T-helper 1 cell (primary cell): ENCODE results near the gene ZNF773.
"Not testable (repeated sequence)": the region's sequence is repeated elsewhere in the genome, so short reads cannot be mapped to it uniquely, and the experiment has no call there.

Source experiments
- DNase-seq, 5 donors: peaks; one replicate each; pipeline ENCODE4 v3.0.0-alpha.2; 2012 to 2020
- total RNA-seq, 4 donors: gene quantifications; one replicate each; lab custom pipeline; 2026; lab: John Stamatoyannopoulos, UW

ZNF773 gene
- total RNA-seq, result 4.3 to 10.3 (median 7.4) reads per million in 4 donors

GRCh38 chr19:57499680-57500395, at the start of gene ZNF773:
TSS of gene ZNF773 (plus strand) at chr19:57499938. CDS start at chr19:57500081, 143 bp downstream.
- DNase-seq, result peak; percentile 86 to 97 (median 94)

DNA sequence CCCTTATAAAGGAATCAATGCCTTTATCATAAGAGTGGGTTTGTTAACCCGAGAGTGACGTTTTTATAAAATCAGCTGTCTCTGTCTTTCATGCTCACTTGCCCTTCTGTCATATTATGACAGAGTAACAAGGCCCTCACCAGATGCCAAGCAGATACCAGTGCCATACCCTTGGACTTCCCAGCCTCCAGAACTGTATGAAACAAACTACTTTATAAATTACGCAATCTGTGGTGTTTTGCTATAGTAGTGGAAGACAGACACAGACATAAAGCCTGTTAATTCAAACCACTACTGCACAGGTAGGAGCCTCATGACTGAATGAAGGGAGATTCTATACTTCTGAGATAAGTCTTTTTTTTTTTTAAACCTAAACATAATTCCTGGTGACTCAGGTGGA, 47.4 kb upstream of the ZNF773 start:
- no peak for DNase-seq

- DNase-seq, result peak in 1 of 5 donors; percentile 32
These were observed 33.9 kb upstream of the ZNF773 start for GRCh38 chr19:57465680-57466381.

DNA sequence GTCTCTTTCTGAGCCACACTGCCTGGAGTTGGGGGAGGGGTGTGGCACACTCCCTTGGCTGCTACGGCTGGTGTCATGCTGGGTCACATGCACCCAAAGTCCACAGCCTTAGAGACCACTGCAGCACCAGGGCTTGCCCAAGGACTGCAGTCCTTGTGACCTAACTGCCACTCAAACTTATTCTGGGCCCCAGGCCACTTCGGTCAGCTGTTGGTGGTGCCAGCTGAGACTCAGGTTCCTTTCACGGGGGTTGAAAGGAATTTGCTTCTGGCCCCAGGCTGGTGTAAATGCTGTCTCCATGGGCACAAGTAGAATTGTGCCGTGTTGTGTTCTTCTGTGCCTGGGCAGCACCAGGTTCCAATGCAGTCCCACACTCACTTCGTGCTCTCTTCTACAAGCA, 33.2 kb upstream of the ZNF773 start:
- no peak for DNase-seq

- no peak for DNase-seq
These were observed 26.1 kb upstream of the ZNF773 start for GRCh38 chr19:57473646-57474045.

- DNase-seq, result peak; percentile 74 to 91 (median 86)
These were observed 22.3 kb upstream of the ZNF773 start, which contains the start of gene ZNF772 for GRCh38 chr19:57477191-57478008. TSS of gene ZNF772 (minus strand) at chr19:57477566. CDS start at chr19:57477309, 257 bp downstream.

DNA sequence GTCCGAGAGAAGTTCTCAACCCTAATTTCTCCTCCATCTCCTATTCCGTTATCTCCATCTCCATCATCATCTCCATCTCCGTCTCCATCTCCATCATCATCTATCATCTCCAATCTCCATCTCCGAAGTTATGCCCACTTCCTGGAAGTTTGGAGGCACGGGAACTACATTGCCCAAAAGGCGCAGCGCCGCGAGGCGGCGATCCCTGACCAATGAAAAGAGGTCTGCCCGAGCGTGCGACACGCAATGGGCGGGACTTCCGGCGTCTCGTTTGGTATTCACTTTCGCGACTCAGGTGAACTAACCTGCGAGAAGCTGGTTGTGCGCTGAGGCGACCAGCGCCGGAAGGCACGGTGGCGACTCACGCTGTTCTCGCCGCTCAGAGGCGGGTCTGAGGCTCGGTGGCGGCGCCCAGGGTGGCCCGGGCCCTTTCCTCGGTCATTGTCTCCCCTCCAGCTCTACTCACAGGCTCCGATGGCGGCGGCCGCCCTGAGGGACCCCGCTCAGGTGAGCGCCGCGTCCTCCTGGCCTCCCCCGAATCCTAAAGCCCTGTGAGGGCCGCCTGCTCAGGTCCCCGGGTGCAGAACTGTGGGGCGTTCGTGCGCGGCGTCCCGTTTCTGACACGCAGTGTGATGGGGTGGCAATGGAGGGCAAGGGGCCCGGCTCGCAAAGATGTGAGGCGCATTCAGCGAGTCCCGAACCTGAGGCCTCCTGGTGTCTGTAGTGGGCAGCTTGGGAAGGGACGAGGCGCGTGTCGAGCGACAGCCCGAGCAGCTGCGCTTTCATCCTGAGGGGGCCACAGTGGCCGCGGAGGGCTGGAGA, 12.1 kb upstream of the ZNF773 start, which contains the start of gene ZNF419:
TSS of gene ZNF419 (plus strand) at position 274 of the 822 bp plus-strand sequence. CDS start at position 475, 201 bp downstream.
- DNase-seq, result peak; percentile 79 to 96 (median 88)

DNA sequence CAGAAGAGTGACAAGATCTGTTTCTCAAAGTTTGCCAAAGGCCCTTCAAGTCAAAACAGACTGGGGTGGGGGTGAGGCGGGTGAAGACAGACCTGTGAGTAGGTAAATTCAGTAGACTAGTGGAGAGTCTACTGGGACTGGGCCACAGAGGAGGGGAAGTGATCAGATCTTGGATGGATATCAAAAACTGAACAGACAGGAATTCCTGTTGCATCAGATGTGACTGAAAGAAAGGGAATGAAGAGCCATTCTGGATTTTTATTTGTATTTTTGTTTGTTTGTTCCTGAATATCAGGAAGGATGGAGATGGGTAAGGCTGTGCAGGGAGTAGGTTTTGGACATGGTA, 11.5 kb upstream of the ZNF773 start:
- not testable (repeated sequence) for DNase-seq

GRCh38 chr19:57499332-57499679, 432 bp upstream of the ZNF773 start:
- not testable (repeated sequence) for DNase-seq

DNA sequence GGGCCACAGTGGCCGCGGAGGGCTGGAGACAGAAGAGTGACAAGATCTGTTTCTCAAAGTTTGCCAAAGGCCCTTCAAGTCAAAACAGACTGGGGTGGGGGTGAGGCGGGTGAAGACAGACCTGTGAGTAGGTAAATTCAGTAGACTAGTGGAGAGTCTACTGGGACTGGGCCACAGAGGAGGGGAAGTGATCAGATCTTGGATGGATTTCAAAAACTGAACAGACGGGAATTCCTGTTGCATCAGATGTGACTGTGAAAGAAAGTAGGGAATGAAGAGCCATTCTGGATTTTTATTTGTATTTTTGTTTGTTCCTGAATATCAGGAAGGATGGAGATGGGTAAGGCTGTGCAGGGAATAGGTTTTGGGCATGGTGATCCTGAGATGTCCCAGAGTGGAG, 662 bp downstream of the ZNF773 start:
- not testable (repeated sequence) for DNase-seq

DNA sequence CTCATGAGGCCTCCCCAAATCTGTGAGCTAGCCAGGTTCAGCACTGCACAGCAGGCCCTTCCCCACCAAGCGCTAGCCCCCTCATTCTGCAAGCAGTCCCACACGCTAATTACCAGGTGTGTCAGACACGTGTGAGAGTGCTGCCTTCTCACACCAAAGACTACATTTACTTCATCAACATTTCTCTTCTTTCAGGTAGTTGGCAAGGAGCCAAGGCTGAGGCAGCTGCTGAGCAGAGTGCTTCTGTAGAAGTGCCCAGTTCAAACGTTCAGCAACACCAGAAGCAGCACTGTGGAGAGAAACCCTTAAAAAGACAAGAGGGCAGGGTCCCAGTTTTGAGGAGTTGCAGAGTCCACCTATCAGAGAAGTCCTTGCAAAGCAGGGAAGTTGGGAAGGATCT, 6.4 kb downstream of the ZNF773 start:
- DNase-seq, result no peak

GRCh38 chr19:57511484-57511883, 11.7 kb downstream of the ZNF773 start:
- no peak for DNase-seq

DNA sequence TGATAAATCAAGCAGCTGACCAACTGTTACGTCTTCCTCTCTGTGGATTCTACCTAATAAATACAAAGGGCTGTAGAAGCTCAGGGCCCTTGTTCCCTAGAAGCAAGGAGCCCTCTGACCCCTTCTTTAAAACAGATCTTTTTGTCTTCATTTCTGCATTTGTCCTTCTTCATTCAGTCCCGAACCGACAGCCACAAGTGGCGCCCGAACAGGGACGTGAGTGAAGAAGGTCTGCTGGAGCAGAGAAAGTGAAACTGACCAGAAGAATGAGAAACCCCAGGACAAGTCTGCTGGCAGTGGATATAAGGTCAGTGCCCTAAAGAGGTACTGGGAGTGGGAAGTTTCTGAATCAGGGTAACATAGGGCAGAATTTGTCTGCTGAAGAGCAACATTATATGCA, 13.1 kb downstream of the ZNF773 start:
- no peak for DNase-seq

DNA sequence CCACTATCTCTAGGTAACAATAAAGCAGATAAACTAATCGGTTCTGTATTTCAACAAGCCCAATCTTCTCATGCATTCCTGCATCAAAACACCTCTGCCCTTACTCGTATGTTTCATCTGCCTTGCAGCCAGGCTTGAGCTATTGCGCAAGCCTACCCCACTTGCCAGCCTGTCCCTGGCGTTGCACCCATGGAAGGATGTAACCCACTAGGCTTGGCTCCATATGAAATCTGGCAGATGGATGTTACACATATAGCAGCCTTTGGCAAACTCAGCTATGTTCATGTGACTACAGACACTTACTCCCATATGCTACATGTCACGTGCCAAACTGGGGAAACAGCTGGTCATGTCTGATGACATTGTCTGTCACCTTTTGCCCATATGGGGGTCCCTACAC, 15.5 kb downstream of the ZNF773 start:
- DNase-seq, result no peak

DNA sequence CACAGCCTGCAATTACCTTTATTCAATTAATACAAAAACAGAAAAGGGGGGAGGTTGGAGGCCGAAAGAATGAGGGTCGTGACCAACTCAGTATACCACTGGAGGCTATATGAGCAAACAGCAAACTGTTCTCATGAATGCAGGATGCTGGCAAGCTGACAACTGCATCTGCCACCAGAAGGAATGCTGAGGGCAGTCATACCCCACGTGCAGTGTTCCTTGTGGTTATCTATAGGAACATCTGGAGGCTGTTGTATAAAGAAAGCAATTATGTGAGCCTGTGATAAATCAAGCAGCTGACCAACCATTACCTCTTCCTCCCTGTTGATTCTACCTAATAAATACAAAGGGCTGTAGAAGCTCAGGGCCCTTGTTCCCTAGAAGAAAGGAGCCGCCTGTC, 18.3 kb downstream of the ZNF773 start:
- not testable (repeated sequence) for DNase-seq

DNA sequence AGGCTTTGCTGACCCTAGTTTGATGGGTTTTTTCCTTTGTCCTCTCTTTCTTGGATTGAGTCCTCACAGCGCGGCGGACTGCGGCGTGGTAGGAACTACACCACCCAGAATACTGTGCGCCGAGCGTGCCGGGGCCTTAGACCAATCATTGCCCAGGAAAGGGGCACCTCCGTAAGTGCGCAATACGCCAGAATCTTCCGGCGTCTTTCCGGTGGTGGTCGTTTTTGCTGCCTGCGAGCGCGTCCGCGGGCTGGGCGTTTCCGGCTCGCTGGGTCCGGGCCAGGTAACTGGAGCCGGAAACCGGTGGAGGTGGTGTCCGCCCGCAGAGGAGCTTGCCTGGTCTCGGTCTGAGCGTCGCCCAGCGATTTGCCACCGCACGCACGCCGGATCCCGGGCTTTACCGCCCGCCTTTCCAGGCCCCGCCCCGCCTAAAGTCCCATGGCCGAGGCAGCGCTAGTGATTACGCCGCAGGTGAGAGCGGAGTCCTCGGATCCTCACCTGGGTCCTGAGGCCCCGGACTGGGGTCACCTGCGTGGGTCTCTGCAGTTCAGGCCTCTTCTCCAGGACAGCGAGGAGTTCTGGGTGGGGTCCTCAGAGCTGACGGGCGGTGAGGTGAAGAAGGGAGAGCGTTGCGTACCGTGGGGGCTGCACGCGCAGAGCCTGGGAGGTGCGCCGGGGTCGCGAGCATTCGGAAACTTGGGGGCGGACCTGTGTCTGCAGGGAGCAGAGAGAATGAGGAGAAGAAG, 27.6 kb downstream of the ZNF773 start, which contains the start of gene ZNF549:
TSS of gene ZNF549 (plus strand) at position 221 of the 746 bp plus-strand sequence. CDS start at position 439, 218 bp downstream.
- DNase-seq, result peak; percentile 75 to 92 (median 83)

DNA sequence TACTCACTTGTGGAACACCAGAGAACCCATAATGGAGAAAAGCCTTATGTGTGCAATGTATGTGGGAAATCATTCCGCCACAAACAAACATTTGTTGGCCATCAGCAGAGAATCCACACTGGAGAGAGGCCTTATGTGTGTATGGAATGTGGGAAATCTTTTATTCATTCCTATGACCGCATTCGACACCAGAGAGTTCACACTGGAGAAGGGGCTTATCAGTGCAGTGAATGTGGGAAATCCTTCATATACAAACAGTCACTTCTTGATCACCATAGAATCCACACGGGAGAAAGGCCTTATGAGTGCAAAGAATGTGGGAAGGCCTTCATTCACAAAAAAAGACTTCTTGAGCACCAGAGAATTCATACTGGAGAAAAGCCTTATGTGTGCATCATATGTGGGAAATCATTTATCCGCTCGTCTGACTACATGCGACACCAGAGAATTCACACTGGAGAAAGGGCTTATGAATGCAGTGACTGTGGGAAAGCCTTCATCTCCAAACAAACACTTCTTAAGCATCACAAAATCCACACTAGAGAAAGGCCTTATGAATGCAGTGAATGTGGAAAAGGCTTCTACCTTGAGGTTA, 38.3 kb downstream of the ZNF773 start:
- DNase-seq, result no peak

DNA sequence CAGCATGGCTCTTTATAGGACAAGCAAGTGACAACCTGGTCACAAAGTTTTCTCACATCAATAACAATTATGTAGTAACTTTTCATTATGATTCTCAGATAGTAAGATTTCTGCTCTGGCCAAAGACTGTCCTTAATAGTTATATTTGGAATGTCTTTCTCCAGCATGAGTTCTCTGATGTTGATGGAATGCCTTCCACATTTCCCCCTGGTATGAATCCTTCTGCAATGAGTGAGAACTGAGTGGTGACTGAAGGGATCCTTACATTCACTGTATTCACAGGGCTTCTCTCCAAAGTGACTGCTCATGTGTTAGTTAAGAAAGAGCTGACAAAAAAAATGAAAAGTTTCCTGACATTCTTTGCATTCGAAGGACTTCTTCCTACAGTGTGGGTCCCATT, 46.8 kb downstream of the ZNF773 start:
- no peak for DNase-seq

- DNase-seq, result no peak
These were observed 52.7 kb downstream of the ZNF773 start for GRCh38 chr19:57552432-57552831.

DNA sequence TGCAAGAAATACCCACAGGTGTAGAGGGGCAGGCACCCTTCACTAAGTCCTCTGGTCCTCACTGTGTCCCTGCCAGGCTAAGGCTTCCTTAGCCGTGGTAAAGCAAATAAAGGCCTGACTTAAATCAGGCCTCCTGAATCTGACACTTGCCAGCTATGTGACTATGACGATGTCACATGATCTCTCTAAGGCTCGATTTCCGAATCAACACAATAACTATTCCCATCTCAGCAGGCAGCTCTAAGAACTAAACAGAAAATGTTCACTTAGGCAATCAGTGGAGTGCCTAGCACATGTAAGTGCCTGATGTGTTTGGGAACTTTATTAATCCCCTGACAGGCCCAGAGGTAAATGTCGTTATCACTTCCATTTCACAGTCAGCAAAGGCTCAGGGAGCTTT, 57.9 kb downstream of the ZNF773 start:
- DNase-seq, result no peak
